Mononuclear cell (primary cell): ENCODE results near the gene GLG1. TPM values are rescaled to one million over a fixed set of nuclear protein-coding genes. Genes with fewer than 3 reads are reported as not detected.
"Not testable (repeated sequence)": the region's sequence is repeated elsewhere in the genome, so short reads cannot be mapped to it uniquely, and the experiment has no call there.

ENCODE experiments used
- H3K27me3 ChIP-seq: 2 replicates; pipeline ENCODE4 v1.6.0; 2011; ENCODE audit warnings: low read length, control low read depth; ENCODE audit not compliant: insufficient read depth
- H3K4me1 ChIP-seq: 2 replicates; pipeline ENCODE4 v1.5.1; 2011; ENCODE audit warnings: mild to moderate bottlenecking, low read length, control low read depth; ENCODE audit not compliant: insufficient read depth
- H3K4me3 ChIP-seq: 2 replicates; pipeline ENCODE4 v1.5.1; 2011; ENCODE audit warnings: mild to moderate bottlenecking, low read length, moderate library complexity
- H3K9me3 ChIP-seq: 2 replicates; pipeline ENCODE4 v1.5.1; 2011; ENCODE audit warnings: low read depth, mild to moderate bottlenecking, control low read depth, low read length
- total RNA-seq: library from RNA; depleted of rRNA; stranded (reverse); fragments of >200 nt; gene quantifications from one replicate; pipeline ENCODE4 v1.2.3, GENCODE V29; 2012

The GLG1 gene
- total RNA-seq, 1 donor = 91.0 TPM

DNA sequence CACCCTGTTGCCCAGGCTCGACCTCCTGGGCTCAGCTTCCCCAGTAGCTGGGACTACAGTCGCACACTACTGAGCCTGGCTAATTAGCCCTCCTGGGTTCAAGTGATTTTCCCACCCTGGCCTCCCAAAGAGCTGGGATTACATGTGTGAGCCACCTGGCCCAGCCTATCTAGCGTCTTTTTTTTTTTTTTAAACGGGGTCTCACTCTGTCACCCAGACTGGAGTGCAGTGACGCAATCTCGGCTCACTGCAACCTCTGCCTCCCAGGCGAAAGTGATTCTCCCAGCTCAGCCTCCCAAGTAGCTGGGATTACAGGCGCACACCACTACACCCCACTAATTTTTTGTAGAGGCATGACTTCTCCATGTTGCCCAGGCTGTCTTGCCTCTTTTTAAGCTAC lies 33.3 kb downstream of the GLG1 start:
- peaks cover 26% of the 10 kb centered on the region for H3K4me1 ChIP-seq

GRCh38 chr16:74570412-74571301 lies 36.3 kb downstream of the GLG1 start:
- H3K9me3 ChIP-seq = no peaks in the 10 kb centered on the region
- no peak overlapping the region for H3K4me3 ChIP-seq
- H3K4me1 ChIP-seq = peaks cover 28% of the 10 kb centered on the region

More for the DNA sequence above, 33.3 kb downstream of the GLG1 start:
- H3K27me3 ChIP-seq = no peaks in the 10 kb centered on the region
- H3K9me3 ChIP-seq = no peaks in the 10 kb centered on the region
- H3K4me3 ChIP-seq = no peak overlapping the region

DNA sequence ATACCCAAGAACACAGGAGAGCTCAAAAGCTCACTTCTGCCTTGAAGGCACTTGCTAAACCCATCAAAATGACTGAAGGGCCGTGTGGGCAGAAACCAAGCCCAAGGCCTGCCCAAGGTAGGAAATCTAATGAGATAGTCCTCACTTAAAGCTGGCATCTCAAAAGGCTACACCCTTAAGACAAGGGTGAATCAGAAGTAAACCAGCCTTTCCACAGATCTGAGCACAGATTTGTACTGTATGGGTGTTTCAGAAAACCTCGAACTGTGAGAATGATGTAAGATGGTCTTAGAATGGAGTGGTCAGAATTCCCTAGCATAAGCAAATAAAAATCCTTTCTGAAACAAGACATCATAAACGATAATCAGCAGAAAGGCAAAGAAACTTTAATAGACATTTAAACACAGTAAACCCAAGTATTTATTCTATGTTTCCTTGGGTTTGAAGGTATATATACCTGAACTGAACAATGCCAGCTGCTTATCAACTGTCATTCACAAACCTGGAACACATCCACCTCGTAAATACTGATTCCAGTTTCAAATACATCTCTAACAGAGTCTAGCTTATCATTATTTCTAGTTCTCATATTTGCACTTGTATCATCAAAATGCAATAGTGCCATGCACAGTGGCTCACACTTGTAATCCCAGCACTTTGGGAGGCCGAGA lies 37.8 kb downstream of the GLG1 start:
- Histone ChIP-seq H3K27me3 (no peaks in the 10 kb centered on the region), H3K4me1 (peaks cover 44% of the 10 kb centered on the region), H3K4me3 (no peak overlapping the region), H3K9me3 (no peaks in the 10 kb centered on the region)

More at GRCh38 chr16:74570412-74571301, 36.3 kb downstream of the GLG1 start:
- H3K27me3 ChIP-seq = no peaks in the 10 kb centered on the region

DNA sequence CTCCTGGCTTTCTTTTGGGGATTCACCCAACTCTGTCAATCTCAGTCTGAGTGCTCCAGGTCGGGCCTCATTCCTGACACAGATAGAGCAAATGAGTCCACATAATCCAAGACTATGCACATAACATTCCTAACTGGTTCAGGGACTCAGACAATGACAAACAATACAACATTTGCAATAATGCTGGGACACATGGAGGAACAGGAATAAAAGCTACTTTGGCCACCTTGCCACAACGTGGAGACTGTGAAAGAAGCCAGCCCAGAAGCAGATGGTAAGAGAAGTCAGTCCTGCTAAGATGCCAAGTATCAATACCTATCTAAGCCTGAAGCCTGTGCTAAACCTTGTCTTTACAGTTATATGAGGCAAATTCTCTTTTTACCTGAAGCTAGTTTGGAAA lies 39.0 kb downstream of the GLG1 start:
- H3K4me3 ChIP-seq = no peak overlapping the region
- H3K4me1 ChIP-seq = peaks cover 50% of the 10 kb centered on the region

GRCh38 chr16:74565378-74565777 lies 41.5 kb downstream of the GLG1 start:
- peaks cover 51% of the 10 kb centered on the region for H3K4me1 ChIP-seq
- no peak overlapping the region for H3K4me3 ChIP-seq
- no peaks in the 10 kb centered on the region for H3K27me3 ChIP-seq
- H3K9me3 ChIP-seq = no peaks in the 10 kb centered on the region

More for the DNA sequence above, 39.0 kb downstream of the GLG1 start:
- Histone ChIP-seq H3K9me3 (no peaks in the 10 kb centered on the region), H3K27me3 (no peaks in the 10 kb centered on the region)

DNA sequence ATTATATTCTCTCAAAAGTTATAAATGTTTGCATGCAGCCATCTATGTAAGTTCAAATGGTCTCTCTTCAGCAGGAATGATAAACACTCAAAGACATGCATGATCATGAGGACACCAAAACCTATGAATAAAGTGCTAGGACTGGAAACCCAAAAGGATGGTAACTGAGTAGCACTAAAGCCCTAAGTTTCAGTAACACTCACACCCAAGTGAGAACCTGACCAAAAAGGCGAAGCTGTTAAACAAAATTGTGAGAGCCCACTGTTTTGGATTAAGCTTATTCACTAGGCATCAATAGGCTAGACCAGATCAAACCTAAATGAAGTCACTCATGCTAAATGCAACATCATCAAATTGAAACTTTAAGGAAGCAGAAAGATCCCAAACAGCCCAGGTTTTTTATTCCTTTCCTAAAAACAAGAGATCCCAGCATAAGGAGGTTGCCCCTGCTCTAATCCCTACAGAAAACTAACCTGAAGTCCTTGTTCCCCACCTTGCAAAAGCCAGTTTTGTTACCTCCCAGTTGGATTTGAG lies 42.4 kb downstream of the GLG1 start:
- H3K4me1 ChIP-seq = peaks cover 50% of the 10 kb centered on the region

GRCh38 chr16:74563828-74564263 lies 43.1 kb downstream of the GLG1 start:
- H3K27me3 ChIP-seq = no peaks in the 10 kb centered on the region
- H3K9me3 ChIP-seq = no peaks in the 10 kb centered on the region
- H3K4me3 ChIP-seq = no peak overlapping the region
- H3K4me1 ChIP-seq = peaks cover 50% of the 10 kb centered on the region

More for the DNA sequence above, 42.4 kb downstream of the GLG1 start:
- H3K9me3 ChIP-seq = no peaks in the 10 kb centered on the region
- H3K27me3 ChIP-seq = no peaks in the 10 kb centered on the region
- H3K4me3 ChIP-seq = no peak overlapping the region

DNA sequence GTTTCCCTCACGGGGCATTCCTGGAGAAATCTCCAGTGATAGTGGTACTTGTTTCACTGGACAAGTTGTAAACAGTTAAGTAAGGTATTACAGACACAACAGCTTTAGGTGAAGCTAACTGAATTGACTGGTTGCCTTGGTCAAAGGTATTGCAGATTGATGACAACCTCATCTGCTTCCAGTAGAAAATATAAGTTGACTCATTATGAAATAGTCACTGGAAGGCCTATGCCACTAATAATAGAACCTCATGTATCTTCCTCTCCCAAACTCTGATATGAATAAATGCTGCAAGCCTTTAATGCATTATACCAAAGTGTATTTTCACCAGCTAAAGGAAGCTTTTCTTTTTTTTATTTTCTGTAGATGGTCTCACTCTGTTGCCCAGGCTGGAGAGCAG lies 44.8 kb downstream of the GLG1 start:
- Histone ChIP-seq H3K4me3 (no peak overlapping the region), H3K4me1 (peaks cover 47% of the 10 kb centered on the region)

GRCh38 chr16:74561626-74562025 lies 45.3 kb downstream of the GLG1 start:
- H3K4me3 ChIP-seq = no peak overlapping the region

More for the DNA sequence above, 44.8 kb downstream of the GLG1 start:
- no peaks in the 10 kb centered on the region for H3K27me3 ChIP-seq
- H3K9me3 ChIP-seq = no peaks in the 10 kb centered on the region

DNA sequence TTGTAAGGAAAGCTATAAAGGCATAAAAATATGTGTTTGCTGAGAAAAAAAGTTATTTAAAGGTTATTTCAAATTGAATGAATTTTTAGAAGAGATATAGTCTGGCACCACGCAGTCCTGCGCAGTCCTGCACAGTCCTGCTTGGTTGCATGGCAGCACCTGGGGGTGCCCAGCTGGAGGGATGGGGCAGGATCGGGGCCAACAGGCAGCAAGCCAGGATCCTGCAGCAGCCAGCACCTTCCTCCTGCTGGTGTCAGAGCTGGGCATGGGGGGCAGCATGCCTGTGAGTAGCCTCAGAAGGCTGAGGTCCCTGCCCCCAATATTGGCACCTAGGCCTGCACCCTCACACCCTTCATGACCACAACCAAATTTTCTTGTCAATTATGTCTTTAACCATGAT lies 46.0 kb downstream of the GLG1 start:
- Histone ChIP-seq H3K4me3 (no peak overlapping the region), H3K4me1 (peaks cover 43% of the 10 kb centered on the region)

More at GRCh38 chr16:74561626-74562025, 45.3 kb downstream of the GLG1 start:
- Histone ChIP-seq H3K27me3 (no peaks in the 10 kb centered on the region), H3K4me1 (peaks cover 47% of the 10 kb centered on the region), H3K9me3 (no peaks in the 10 kb centered on the region)

GRCh38 chr16:74558873-74559272 lies 48.0 kb downstream of the GLG1 start:
- H3K4me1 ChIP-seq = peaks cover 23% of the 10 kb centered on the region
- no peaks in the 10 kb centered on the region for H3K27me3 ChIP-seq
- no peak overlapping the region for H3K4me3 ChIP-seq

More for the DNA sequence above, 46.0 kb downstream of the GLG1 start:
- H3K9me3 ChIP-seq = no peaks in the 10 kb centered on the region
- no peaks in the 10 kb centered on the region for H3K27me3 ChIP-seq

DNA sequence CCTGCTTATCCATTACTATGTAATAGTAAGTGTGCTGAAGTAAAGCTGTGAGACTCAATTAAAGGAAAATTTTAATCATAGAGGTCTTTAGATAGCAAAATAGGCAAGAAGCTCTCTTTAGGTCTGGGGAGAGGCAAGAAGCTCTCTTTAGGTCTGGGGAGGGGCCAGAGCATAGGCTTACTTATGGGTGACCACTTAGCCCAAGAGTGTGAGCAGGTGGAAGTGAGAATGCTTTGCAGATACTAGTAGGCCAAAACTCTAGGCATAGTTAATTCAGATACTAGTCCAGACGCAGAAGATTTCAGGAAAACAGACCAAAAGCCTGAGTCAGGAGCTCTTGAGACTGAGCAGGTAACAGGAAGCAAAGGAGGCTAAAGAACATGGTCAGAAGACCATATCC lies 49.6 kb downstream of the GLG1 start:
- no peak overlapping the region for H3K4me3 ChIP-seq

More at GRCh38 chr16:74558873-74559272, 48.0 kb downstream of the GLG1 start:
- no peaks in the 10 kb centered on the region for H3K9me3 ChIP-seq

DNA sequence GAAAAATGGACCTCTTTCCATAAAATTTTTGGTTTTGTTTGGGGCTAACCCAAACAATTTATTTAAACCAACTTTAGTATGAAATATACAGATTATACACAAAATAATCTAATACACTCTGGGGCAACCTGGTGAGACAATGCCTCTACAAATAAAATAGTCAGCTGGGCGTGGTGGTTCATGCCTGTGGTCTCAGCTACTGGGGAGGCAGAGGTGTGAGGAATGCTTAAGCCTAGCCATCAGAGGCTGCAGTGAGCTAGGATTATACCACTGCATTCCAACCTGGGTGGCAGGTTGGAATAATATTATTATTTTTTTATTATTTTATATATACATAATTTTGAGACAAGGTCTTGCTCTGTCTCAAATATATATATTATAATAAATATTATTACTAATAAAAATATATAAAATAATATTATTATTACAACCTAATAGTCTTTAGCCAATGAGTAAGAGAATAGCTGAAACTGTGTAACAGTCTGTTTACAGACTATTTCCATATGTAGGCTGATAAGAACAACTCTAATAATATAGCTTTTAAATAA lies 50.5 kb downstream of the GLG1 start:
- H3K4me1 ChIP-seq = no peaks in the 10 kb centered on the region
- no peaks in the 10 kb centered on the region for H3K27me3 ChIP-seq
- H3K4me3 ChIP-seq = no peak overlapping the region
- no peaks in the 10 kb centered on the region for H3K9me3 ChIP-seq

More for the DNA sequence above, 49.6 kb downstream of the GLG1 start:
- Histone ChIP-seq H3K27me3 (no peaks in the 10 kb centered on the region), H3K9me3 (no peaks in the 10 kb centered on the region), H3K4me1 (peaks cover 7% of the 10 kb centered on the region)

DNA sequence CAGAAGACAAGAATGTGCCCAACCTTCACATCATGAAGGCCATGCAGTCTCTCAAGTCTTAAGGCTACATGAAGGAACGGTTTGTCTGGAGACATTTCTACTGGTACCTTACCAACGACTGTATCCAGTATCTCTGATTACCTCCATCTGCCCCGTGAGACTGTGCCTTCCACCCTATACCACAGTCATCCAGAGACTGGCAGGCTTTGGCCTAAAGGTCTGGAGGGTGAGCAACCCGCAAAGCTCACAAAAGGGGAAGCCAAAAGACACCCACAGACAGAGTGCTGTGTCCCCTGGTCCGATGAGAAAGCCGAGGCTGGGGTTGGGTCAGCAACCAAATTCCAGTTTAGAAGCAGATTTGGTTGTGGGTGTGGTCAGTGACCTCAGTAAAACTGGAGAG lies 54.6 kb downstream of the GLG1 start:
- not testable (repeated sequence) for H3K4me1 ChIP-seq, H3K27me3 ChIP-seq, H3K9me3 ChIP-seq, H3K4me3 ChIP-seq
